HL-60 (cell line): ENCODE data around the gene CREB3.

Experiments
- POLR2AphosphoS5 ChIP-seq: IDR thresholded peaks from 2 replicates; pipeline ENCODE4 v1.6.1; 2012; ENCODE audit warnings: low read depth
- TF ChIP-seq, protein P1 (sequence below): IDR thresholded peaks from 2 replicates; pipeline ENCODE4 v1.6.1; 2012; ENCODE audit warnings: low read depth; ENCODE audit not compliant: insufficient replicate concordance
- TF ChIP-seq, protein P2 (sequence below): IDR thresholded peaks from one replicate; pipeline ENCODE4 v1.5.1; 2011; ENCODE audit warnings: low read length, control low read depth, inconsistent platforms; ENCODE audit not compliant: insufficient read depth

DNA sequence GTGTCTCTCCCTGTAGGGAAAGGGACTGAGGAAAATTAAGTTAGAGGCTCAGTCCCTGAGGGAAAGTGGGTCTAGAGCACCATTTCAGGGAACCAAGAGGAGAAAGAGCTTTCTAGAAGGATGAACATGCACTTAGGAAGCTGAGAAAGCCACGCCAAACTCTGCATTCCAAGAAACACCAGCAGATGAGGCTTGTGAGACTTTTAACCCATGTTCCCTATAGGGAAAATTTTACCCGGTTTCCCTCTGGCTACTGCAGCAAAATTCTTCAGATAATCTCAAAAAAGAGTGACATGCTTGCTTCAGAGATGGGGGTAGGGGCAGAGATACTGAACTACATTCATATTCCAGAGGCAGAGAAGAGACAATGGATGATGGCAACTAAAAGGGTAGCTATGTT is 9.0 kb upstream of the CREB3 start:
- TF ChIP-seq, protein P1, sequence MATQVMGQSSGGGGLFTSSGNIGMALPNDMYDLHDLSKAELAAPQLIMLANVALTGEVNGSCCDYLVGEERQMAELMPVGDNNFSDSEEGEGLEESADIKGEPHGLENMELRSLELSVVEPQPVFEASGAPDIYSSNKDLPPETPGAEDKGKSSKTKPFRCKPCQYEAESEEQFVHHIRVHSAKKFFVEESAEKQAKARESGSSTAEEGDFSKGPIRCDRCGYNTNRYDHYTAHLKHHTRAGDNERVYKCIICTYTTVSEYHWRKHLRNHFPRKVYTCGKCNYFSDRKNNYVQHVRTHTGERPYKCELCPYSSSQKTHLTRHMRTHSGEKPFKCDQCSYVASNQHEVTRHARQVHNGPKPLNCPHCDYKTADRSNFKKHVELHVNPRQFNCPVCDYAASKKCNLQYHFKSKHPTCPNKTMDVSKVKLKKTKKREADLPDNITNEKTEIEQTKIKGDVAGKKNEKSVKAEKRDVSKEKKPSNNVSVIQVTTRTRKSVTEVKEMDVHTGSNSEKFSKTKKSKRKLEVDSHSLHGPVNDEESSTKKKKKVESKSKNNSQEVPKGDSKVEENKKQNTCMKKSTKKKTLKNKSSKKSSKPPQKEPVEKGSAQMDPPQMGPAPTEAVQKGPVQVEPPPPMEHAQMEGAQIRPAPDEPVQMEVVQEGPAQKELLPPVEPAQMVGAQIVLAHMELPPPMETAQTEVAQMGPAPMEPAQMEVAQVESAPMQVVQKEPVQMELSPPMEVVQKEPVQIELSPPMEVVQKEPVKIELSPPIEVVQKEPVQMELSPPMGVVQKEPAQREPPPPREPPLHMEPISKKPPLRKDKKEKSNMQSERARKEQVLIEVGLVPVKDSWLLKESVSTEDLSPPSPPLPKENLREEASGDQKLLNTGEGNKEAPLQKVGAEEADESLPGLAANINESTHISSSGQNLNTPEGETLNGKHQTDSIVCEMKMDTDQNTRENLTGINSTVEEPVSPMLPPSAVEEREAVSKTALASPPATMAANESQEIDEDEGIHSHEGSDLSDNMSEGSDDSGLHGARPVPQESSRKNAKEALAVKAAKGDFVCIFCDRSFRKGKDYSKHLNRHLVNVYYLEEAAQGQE: no peak
- TF ChIP-seq, protein P2, sequence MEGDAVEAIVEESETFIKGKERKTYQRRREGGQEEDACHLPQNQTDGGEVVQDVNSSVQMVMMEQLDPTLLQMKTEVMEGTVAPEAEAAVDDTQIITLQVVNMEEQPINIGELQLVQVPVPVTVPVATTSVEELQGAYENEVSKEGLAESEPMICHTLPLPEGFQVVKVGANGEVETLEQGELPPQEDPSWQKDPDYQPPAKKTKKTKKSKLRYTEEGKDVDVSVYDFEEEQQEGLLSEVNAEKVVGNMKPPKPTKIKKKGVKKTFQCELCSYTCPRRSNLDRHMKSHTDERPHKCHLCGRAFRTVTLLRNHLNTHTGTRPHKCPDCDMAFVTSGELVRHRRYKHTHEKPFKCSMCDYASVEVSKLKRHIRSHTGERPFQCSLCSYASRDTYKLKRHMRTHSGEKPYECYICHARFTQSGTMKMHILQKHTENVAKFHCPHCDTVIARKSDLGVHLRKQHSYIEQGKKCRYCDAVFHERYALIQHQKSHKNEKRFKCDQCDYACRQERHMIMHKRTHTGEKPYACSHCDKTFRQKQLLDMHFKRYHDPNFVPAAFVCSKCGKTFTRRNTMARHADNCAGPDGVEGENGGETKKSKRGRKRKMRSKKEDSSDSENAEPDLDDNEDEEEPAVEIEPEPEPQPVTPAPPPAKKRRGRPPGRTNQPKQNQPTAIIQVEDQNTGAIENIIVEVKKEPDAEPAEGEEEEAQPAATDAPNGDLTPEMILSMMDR: no peak
- no peak for TF ChIP-seq POLR2AphosphoS5
